BJ (cell line): ENCODE data around the gene RRP15. TPM values are rescaled to one million over a fixed set of nuclear protein-coding genes. Genes with fewer than 3 reads are reported as not detected.
A peak's percentile ranks its signal among the peaks of the same experiment; 100 is the strongest.

ENCODE experiments used
- CTCF ChIA-PET: fragments of 350-600 bp; formaldehyde crosslinking; extraction: SDS; loops from one replicate; lab custom pipeline; 2021; ENCODE audit warnings: antibody characterized with exemption, inconsistent platforms; lab: Yijun Ruan, JAX
- POLR2A ChIA-PET: fragments of 300-600 bp; sonication (Branson Sonifier 250); formaldehyde crosslinking; extraction: SDS; loops from one replicate; lab custom pipeline; 2021; ENCODE audit warnings: antibody characterized with exemption; lab: Charles Lee
- DNase-seq: peaks from one replicate; pipeline ENCODE4 v3.0.0-alpha.2; 2011; ENCODE audit warnings: low read depth
- H3K27me3 ChIP-seq: 2 replicates; pipeline ENCODE4 v1.6.0; 2011; ENCODE audit warnings: low read length; ENCODE audit not compliant: control insufficient read depth, insufficient read depth
- H3K36me3 ChIP-seq: 2 replicates; pipeline ENCODE4 v1.5.1; 2011; ENCODE audit warnings: low read length; ENCODE audit not compliant: control insufficient read depth, insufficient read depth
- H3K4me3 ChIP-seq: 2 replicates; pipeline ENCODE4 v1.5.1; 2011; ENCODE audit warnings: low read depth, mild to moderate bottlenecking, control low read depth, low read length
- CTCF ChIP-seq: IDR thresholded peaks from 2 replicates; pipeline ENCODE4 v1.5.1; 2011; ENCODE audit warnings: low read depth, mild to moderate bottlenecking, control low read depth, inconsistent platforms, low read length, moderate library complexity; ENCODE audit not compliant: insufficient read depth
- polyA plus RNA-seq: library from polyadenylated mRNA; depleted of rRNA; stranded (reverse); fragments of >200 nt; gene quantifications from 2 replicates; pipeline ENCODE4 v1.2.3, GENCODE V29; 2011

Gene RRP15
- polyA plus RNA-seq, 1 experiment, result 0.88 TPM

GRCh38 chr1:218351391-218352074 is 66.4 kb downstream of the RRP15 start:
- ChIA-PET CTCF (interaction anchor here (1.3 kb wide), 1 partner anchor 170 kb away, joined by 4 read pairs; no protein-coding TSS in a partner anchor), POLR2A (no interaction called here)
- no peaks in the 10 kb centered on the region for H3K27me3 ChIP-seq
- no peaks in the 10 kb centered on the region for H3K36me3 ChIP-seq
- no peak for DNase-seq
- peak; percentile 37 for TF ChIP-seq CTCF
- no peak overlapping the region for H3K4me3 ChIP-seq

GRCh38 chr1:218352075-218352438 is 67.0 kb downstream of the RRP15 start:
- ChIA-PET POLR2A (no interaction called here), CTCF (no interaction called here)
- H3K4me3 ChIP-seq, result no peak overlapping the region

GRCh38 chr1:218353656-218354055 is 68.6 kb downstream of the RRP15 start:
- no peak for TF ChIP-seq CTCF
- ChIA-PET POLR2A (no interaction called here), CTCF (no interaction called here)
- no peaks in the 10 kb centered on the region; the same call in 1 of the 2 replicates for H3K36me3 ChIP-seq
- no peak for DNase-seq
- H3K27me3 ChIP-seq, result no peaks in the 10 kb centered on the region
- H3K4me3 ChIP-seq, result no peak overlapping the region

More at GRCh38 chr1:218352075-218352438, 67.0 kb downstream of the RRP15 start:
- H3K27me3 ChIP-seq, result no peaks in the 10 kb centered on the region
- no peak for DNase-seq
- no peaks in the 10 kb centered on the region for H3K36me3 ChIP-seq
- TF ChIP-seq CTCF, result no peak

GRCh38 chr1:218355278-218355677 is 70.2 kb downstream of the RRP15 start:
- TF ChIP-seq CTCF, result no peak
- CTCF ChIA-PET, result interaction anchor here (1.1 kb wide), 1 partner anchor 9 kb away, joined by 4 read pairs; no protein-coding TSS in a partner anchor
- H3K27me3 ChIP-seq, result no peaks in the 10 kb centered on the region
- POLR2A ChIA-PET, result no interaction called here
- H3K36me3 ChIP-seq, result no peaks in the 10 kb centered on the region; the same call in 1 of the 2 replicates
- no peak for DNase-seq
- H3K4me3 ChIP-seq, result no peak overlapping the region

- Histone ChIP-seq H3K36me3 (no peaks in the 10 kb centered on the region; the same call in 1 of the 2 replicates), H3K4me3 (no peak overlapping the region), H3K27me3 (no peaks in the 10 kb centered on the region)
- no peak for DNase-seq
- ChIA-PET POLR2A (no interaction called here), CTCF (interaction anchor here (1.2 kb wide), 1 partner anchor 188 kb away, joined by 4 read pairs; no protein-coding TSS in a partner anchor)
- TF ChIP-seq CTCF, result no peak
Observed at GRCh38 chr1:218357211-218357892, 72.3 kb downstream of the RRP15 start.
